PC-9 (cell line): ENCODE data around the gene ZNF860. TPM values are rescaled to one million over a fixed set of nuclear protein-coding genes. Genes with fewer than 3 reads are reported as not detected.

Experiments used
- BruUV-seq: library from RNA; stranded (reverse); fragments of 400-500 nt; replicated peaks from 2 replicates; lab custom pipeline; 2021; lab: Mats Ljungman, UMichigan
- CTCF ChIA-PET: fragments of 300-600 bp; sonication (Branson Sonifier 250); formaldehyde crosslinking; loops from one replicate; lab custom pipeline; 2022; ENCODE audit warnings: antibody characterized with exemption; lab: Charles Lee
- POLR2A ChIA-PET: fragments of 300-600 bp; sonication (Branson Sonifier 250); formaldehyde crosslinking; loops from one replicate; lab custom pipeline; 2022; ENCODE audit warnings: antibody characterized with exemption; ENCODE audit not compliant: unreplicated experiment; lab: Charles Lee
- DNase-seq, 2 experiments: peaks; one replicate each; pipeline versions ENCODE4 v3.0.0 to v3.0.0-alpha.2; 2015 to 2022; ENCODE audit warnings: mixed read lengths in 1 of 2
- H2AFZ ChIP-seq: fragments of 200-600 bp; sonication (generic); 2 replicates; pipeline ENCODE4 v1.8.1; 2017; ENCODE audit warnings: antibody characterized with exemption
- H3F3A ChIP-seq: fragments of 200-600 bp; sonication (generic); 2 replicates; pipeline ENCODE4 v1.8.1; 2017; ENCODE audit warnings: antibody characterized with exemption, mild to moderate bottlenecking, low read depth; ENCODE audit not compliant: insufficient read depth
- H3K27ac ChIP-seq: fragments of 200-600 bp; sonication (generic); 2 replicates; pipeline ENCODE4 v1.6.1; 2016; ENCODE audit warnings: mixed run types
- H3K27me3 ChIP-seq: fragments of 200-600 bp; sonication (generic); 2 replicates; pipeline ENCODE4 v1.6.1; 2016; ENCODE audit warnings: low read depth, mixed run types; ENCODE audit not compliant: insufficient read depth
- H3K36me3 ChIP-seq: fragments of 200-600 bp; sonication (generic); 2 replicates; pipeline ENCODE4 v1.6.1; 2016; ENCODE audit warnings: low read depth, mixed run types
- H3K4me1 ChIP-seq: fragments of 200-600 bp; sonication (generic); replicated peaks from 2 replicates; pipeline ENCODE4 v1.6.1; 2016; ENCODE audit warnings: mixed run types; ENCODE audit not compliant: insufficient read depth
- H3K4me2 ChIP-seq: fragments of 200-600 bp; sonication (generic); 2 replicates; pipeline ENCODE4 v1.6.1; 2017; ENCODE audit warnings: mixed run types
- H3K4me3 ChIP-seq: fragments of 200-600 bp; sonication (generic); 2 replicates; pipeline ENCODE4 v1.6.1; 2016; ENCODE audit warnings: mixed run types
- H3K79me2 ChIP-seq: fragments of 200-600 bp; sonication (generic); 2 replicates; pipeline ENCODE4 v1.6.1; 2017; ENCODE audit warnings: low read depth, mixed run types
- H3K9me2 ChIP-seq: fragments of 200-600 bp; sonication (generic); 2 replicates; pipeline ENCODE4 v1.8.1; 2017; ENCODE audit warnings: mild to moderate bottlenecking; ENCODE audit not compliant: insufficient read depth
- H3K9me3 ChIP-seq: fragments of 200-600 bp; sonication (generic); 2 replicates; pipeline ENCODE4 v1.8.1; 2016; ENCODE audit warnings: low read depth; ENCODE audit not compliant: insufficient read depth
- H4K20me1 ChIP-seq: fragments of 200-600 bp; sonication (generic); 2 replicates; pipeline ENCODE4 v1.8.1; 2017; ENCODE audit not compliant: insufficient read depth
- EZH2 ChIP-seq: fragments of 200-600 bp; sonication (generic); IDR thresholded peaks from 2 replicates; pipeline ENCODE4 v1.8.0; 2017; ENCODE audit warnings: antibody characterized with exemption, low read depth
- intact Hi-C: fragments of 100-400 bp; cut with micrococcal nuclease; formaldehyde crosslinking; loops from one replicate; pipeline ENCODE4 v1.10.0; 2022; ENCODE audit not compliant: unreplicated experiment
- total RNA-seq: library from RNA; stranded (reverse); gene quantifications from 2 replicates; pipeline ENCODE4 v1.2.3, GENCODE V29; 2021
- TF ChIP-seq, protein P1 (sequence below): fragments of 200-600 bp; sonication (generic); conservative IDR thresholded peaks from 2 replicates; pipeline ENCODE4 v1.6.1; 2017; ENCODE audit warnings: mixed run types, antibody characterized with exemption, mild to moderate bottlenecking, moderate library complexity

ZNF860 gene
- total RNA-seq, 1 experiment from 2014 or later, result 5.3 TPM

DNA sequence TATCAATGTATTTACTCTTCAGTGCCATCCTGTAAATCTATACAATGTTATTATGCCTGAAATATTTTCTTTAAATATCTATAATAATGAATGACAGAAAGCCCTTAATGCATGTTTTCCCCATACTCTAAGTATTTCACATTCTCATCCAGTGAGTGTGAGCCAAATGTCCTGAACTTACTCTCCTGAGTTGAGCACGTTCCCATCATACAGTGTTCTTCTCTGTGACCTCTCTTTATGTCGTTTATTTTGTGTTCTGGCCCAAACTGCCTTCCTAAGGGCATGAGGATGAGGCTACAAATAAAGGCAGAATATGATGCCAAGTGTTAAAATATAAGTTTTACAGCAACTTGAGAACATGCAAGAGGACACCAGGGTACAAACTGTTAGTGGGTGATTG, 3.8 kb upstream of the ZNF860 start:
- ChIA-PET POLR2A (no interaction called here), CTCF (no interaction called here)
- Histone ChIP-seq H4K20me1 (no peaks in the 10 kb centered on the region), H3K27me3 (no peaks in the 10 kb centered on the region), H3K36me3 (no peaks in the 10 kb centered on the region), H3K4me3 (no peak overlapping the region), H3K79me2 (peaks cover 4% of the 10 kb centered on the region; the same call in 1 of the 2 replicates), H2AFZ (no peak overlapping the region), H3K27ac (no peak overlapping the region), H3K9me2 (no peaks in the 10 kb centered on the region), H3K9me3 (no peaks in the 10 kb centered on the region), H3K4me1 (peaks cover 18% of the 10 kb centered on the region), H3F3A (peaks cover 5% of the 10 kb centered on the region; the same call in 1 of the 2 replicates), H3K4me2 (no peak overlapping the region)
- BruUV-seq, result no TSS peak
- TF ChIP-seq EZH2, result no peak
- TF ChIP-seq, protein P1, sequence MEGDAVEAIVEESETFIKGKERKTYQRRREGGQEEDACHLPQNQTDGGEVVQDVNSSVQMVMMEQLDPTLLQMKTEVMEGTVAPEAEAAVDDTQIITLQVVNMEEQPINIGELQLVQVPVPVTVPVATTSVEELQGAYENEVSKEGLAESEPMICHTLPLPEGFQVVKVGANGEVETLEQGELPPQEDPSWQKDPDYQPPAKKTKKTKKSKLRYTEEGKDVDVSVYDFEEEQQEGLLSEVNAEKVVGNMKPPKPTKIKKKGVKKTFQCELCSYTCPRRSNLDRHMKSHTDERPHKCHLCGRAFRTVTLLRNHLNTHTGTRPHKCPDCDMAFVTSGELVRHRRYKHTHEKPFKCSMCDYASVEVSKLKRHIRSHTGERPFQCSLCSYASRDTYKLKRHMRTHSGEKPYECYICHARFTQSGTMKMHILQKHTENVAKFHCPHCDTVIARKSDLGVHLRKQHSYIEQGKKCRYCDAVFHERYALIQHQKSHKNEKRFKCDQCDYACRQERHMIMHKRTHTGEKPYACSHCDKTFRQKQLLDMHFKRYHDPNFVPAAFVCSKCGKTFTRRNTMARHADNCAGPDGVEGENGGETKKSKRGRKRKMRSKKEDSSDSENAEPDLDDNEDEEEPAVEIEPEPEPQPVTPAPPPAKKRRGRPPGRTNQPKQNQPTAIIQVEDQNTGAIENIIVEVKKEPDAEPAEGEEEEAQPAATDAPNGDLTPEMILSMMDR, result no peak
- DNase-seq, result no peak
- intact Hi-C loops, result no loop called here

DNA sequence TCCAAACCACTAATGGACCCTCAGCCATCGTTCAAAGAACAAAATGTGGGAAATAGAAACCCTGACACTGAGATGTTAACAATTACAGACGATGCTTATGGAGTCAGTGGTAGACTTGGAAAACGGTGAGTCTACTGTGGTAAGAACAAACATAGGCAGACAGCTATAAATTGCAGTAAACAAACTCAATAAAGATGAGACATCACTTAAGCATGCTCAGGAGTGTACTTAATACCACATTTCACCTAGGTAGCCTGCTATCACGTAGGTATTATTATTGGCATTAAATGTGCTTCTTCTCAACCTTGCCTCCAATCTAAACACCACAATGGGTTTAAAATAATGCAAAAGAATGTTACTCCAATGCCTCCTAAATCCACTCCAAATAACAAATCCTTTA, 3.0 kb upstream of the ZNF860 start:
- H3K36me3 ChIP-seq, result no peaks in the 10 kb centered on the region
- intact Hi-C loops, result no loop called here

DNA sequence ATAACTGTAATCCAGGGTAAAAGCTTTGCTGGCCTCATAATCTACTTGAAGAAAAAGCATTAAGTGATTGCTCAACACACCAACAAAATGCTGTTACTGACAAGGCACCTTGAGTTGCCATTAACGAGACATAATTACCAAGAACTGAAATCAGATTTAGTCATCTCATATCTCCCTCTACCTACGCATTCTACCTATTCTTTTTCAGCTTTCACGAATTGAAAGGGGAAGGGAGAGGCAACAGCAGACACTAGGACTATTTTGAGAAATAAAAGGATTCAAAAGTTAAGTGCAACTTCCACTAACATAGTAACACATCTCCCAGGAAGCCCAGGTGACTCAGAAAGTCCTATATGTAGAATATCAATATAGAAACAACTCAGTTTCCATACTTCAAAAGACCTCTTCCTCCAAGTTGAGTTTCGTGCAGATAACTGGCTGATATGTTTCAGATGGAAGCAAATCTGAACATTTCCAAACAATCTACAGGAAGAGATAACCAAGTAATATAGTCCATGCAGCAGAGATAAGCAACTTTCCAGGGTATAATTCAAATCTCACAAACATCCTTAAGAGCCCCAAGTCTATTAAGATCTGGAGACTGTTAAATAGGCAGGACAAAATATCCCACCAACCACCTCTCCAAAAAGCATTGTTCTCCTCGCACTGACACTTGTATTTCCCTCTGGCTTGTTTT, 2.4 kb upstream of the ZNF860 start:
- CTCF ChIA-PET, result no interaction called here
- H4K20me1 ChIP-seq, result no peaks in the 10 kb centered on the region
- H3K4me3 ChIP-seq, result no peak overlapping the region; the same call in 1 of the 2 replicates
- no peaks in the 10 kb centered on the region for H3K9me3 ChIP-seq
- H3K27ac ChIP-seq, result no peak overlapping the region
- H3F3A ChIP-seq, result peaks cover 5% of the 10 kb centered on the region; the same call in 1 of the 2 replicates
- H3K79me2 ChIP-seq, result peaks cover 4% of the 10 kb centered on the region; the same call in 1 of the 2 replicates
- H3K9me2 ChIP-seq, result no peaks in the 10 kb centered on the region
- H3K4me1 ChIP-seq, result peaks cover 18% of the 10 kb centered on the region
- H3K27me3 ChIP-seq, result no peaks in the 10 kb centered on the region
- POLR2A ChIA-PET, result no interaction called here
- H3K4me2 ChIP-seq, result peak overlapping the region; percentile 54
- TF ChIP-seq, protein P1, result no peak
- no peak for TF ChIP-seq EZH2
- TSS peak; percentile 24 for BruUV-seq
- intact Hi-C loops, result no loop called here
- no peak overlapping the region for H2AFZ ChIP-seq
- no peak for DNase-seq
- H3K36me3 ChIP-seq, result no peaks in the 10 kb centered on the region

More for the DNA sequence above, 3.0 kb upstream of the ZNF860 start:
- BruUV-seq, result no TSS peak
- no peaks in the 10 kb centered on the region for H3K9me3 ChIP-seq
- H3K79me2 ChIP-seq, result peaks cover 4% of the 10 kb centered on the region; the same call in 1 of the 2 replicates
- H3K27me3 ChIP-seq, result no peaks in the 10 kb centered on the region
- H3F3A ChIP-seq, result peaks cover 5% of the 10 kb centered on the region; the same call in 1 of the 2 replicates
- H3K4me2 ChIP-seq, result peak overlapping the region; percentile 54
- H3K4me1 ChIP-seq, result peaks cover 18% of the 10 kb centered on the region
- H3K4me3 ChIP-seq, result no peak overlapping the region
- peak in 1 of 2 experiments; percentile 85 for DNase-seq
- no peaks in the 10 kb centered on the region for H3K9me2 ChIP-seq
- CTCF ChIA-PET, result no interaction called here
- no peak overlapping the region for H3K27ac ChIP-seq
- H4K20me1 ChIP-seq, result no peaks in the 10 kb centered on the region
- POLR2A ChIA-PET, result no interaction called here
- no peak for TF ChIP-seq EZH2
- TF ChIP-seq, protein P1, result no peak
- H2AFZ ChIP-seq, result no peak overlapping the region
